Upper lobe of left lung (tissue), 6 donors: ENCODE results near the gene LSM14B. TPM values are rescaled to one million over a fixed set of nuclear protein-coding genes. Genes with fewer than 3 reads are reported as not detected.
A peak's percentile ranks its signal among the peaks of the same experiment; 100 is the strongest.

Experiments
- ATAC-seq, 2 donors: fragments of 200-7000 bp; cut with Tn5 transposase; one replicate each; pipeline ENCODE4 v1.9.1; 2022; ENCODE audit warnings: mild to moderate bottlenecking in 2 of 2, moderate library complexity in 2 of 2; ENCODE audit not compliant: low FRiP score in 2 of 2
- DNase-seq, 2 donors: peaks; one replicate each; pipeline ENCODE4 v3.0.0-alpha.2; 2019 to 2020
- H3K27ac ChIP-seq, 4 donors: fragments of 200-600 bp; sonication (generic); one replicate each; pipeline ENCODE4 v1.5.1; 2016 to 2019
- H3K27me3 ChIP-seq, 4 donors: fragments of 200-600 bp; sonication (generic); one replicate each; pipeline ENCODE4 v1.5.1; 2017 to 2019
- H3K36me3 ChIP-seq, 4 donors: fragments of 200-600 bp; sonication (generic); one replicate each; pipeline ENCODE4 v1.5.1; 2016 to 2019
- H3K4me1 ChIP-seq, 4 donors: fragments of 200-600 bp; sonication (generic); one replicate each; pipeline ENCODE4 v1.5.1; 2018 to 2019
- H3K4me3 ChIP-seq, 4 donors: fragments of 200-600 bp; sonication (generic); one replicate each; pipeline ENCODE4 v1.5.1; 2017 to 2019; ENCODE audit warnings: mild to moderate bottlenecking in 2 of 4, moderate library complexity in 1 of 4
- H3K9me3 ChIP-seq, 4 donors: fragments of 200-600 bp; sonication (generic); one replicate each; pipeline ENCODE4 v1.5.1; 2018 to 2019
- EP300 ChIP-seq, 4 donors: sonication (generic); formaldehyde crosslinking; IDR thresholded peaks; one replicate each; pipeline ENCODE4 v1.5.1; 2017; ENCODE audit warnings: antibody characterized with exemption in 4 of 4, control low read depth in 2 of 4
- POLR2A ChIP-seq, 4 donors: fragments of 450-650 bp; IDR thresholded peaks; one replicate each; pipeline ENCODE4 v1.5.1; 2016 to 2017; ENCODE audit warnings: antibody characterized with exemption in 4 of 4, mild to moderate bottlenecking in 2 of 4
- POLR2AphosphoS5 ChIP-seq, 2 donors: sonication (generic); formaldehyde crosslinking; IDR thresholded peaks; one replicate each; pipeline ENCODE4 v1.5.1; 2017; ENCODE audit warnings: antibody characterized with exemption in 2 of 2
- WGBS, 2 donors: methylation state at CpG; one replicate each; pipeline ENCODE4 v1.1.5; 2017 to 2018; 5-methylcytosine and 5-hydroxymethylcytosine counted together
- total RNA-seq, 6 donors: library from RNA; depleted of rRNA in 4 of 6; stranded (reverse); fragments of >200 nt in 4 of 6; gene quantifications; one replicate each; pipeline versions ENCODE4 v1.1.0 to v1.2.1, GENCODE V29; 2016 to 2021
- TF ChIP-seq, protein P1 (sequence below), 6 experiments: fragments of 450-650 bp in 4 of 6; fragments of 200-600 bp in 2 of 6; sonication (generic) in 2 of 6; IDR thresholded peaks; one replicate each; pipeline ENCODE4 v1.5.1; 2016 to 2019; ENCODE audit warnings: antibody characterized with exemption in 6 of 6
- donor health status: DM: no; HTN: no; CAD: no; lungs with moderate emphysema.
- donor health status: DM: no; HTN: yes; CAD: no; lungs with severe emphysema.

The LSM14B gene
- total RNA-seq, 6 donors from 2014 or later: 27.8 to 46.3 (median 36.4) TPM

DNA sequence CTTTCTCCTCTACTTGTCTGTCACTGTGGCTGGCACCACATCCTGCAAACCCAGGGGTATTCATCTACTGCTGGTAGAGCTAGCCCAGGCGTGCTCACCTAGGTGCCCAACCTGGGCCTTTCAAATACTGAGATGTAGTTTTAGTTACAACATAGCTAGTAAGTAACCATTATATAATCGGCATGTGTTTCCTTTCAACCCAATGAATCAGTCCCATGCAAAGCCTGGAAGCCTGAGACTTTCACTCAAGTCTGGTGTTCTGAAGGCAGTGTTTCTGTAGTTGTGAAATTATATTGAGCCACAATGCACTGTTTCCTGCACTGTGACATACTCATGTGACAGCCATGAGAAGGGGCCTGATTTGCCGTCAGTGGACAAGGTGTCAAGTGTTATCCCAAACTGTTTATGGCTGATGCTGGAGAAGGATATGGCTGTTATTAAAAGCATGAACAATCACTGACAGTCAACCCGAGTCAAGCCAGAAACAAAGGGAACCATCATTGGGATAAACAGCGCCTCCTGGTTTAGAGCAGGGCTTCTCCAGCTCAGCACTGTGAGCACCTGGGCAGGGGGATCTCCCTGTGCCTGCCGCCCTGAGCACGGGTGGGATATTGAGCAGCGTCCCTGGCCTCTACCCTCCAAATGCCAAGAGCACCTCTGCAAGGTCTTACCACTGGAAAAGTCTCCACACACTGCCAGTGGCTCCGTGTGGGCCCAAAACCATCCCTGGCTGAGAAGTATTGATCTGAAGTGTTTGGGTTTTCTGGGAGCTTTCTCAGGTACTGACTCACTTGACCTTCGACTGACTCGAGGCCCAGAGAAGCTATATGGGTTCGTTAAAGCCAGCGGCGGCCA is 19.3 kb downstream of the LSM14B start:
- WGBS, 2 donors: 16 to 20% methylated on average over 13 to 14 of the region's 14 CpGs
- Histone ChIP-seq H3K9me3 (no peaks in the 10 kb centered on the region), H3K4me1 (peaks cover 25 to 35% (median 30%) of the 10 kb centered on the region in 4 donors), H3K36me3 (peaks cover 24 to 45% (median 34%) of the 10 kb centered on the region in 4 donors), H3K27ac (peak overlapping the region; percentile 93 to 99 (median 96)), H3K4me3 (peak overlapping the region; percentile 72 to 97 (median 90)), H3K27me3 (no peaks in the 10 kb centered on the region)
- TF ChIP-seq POLR2A (IDR thresholded peaks at IDR 0.05) (peak in 1 of 4 donors; percentile 42), POLR2AphosphoS5 (IDR thresholded peaks at IDR 0.05) (peak in 1 of 2 donors; percentile 65), EP300 (IDR thresholded peaks at IDR 0.05) (peak in 1 of 4 donors; percentile 31)
- TF ChIP-seq, protein P1, sequence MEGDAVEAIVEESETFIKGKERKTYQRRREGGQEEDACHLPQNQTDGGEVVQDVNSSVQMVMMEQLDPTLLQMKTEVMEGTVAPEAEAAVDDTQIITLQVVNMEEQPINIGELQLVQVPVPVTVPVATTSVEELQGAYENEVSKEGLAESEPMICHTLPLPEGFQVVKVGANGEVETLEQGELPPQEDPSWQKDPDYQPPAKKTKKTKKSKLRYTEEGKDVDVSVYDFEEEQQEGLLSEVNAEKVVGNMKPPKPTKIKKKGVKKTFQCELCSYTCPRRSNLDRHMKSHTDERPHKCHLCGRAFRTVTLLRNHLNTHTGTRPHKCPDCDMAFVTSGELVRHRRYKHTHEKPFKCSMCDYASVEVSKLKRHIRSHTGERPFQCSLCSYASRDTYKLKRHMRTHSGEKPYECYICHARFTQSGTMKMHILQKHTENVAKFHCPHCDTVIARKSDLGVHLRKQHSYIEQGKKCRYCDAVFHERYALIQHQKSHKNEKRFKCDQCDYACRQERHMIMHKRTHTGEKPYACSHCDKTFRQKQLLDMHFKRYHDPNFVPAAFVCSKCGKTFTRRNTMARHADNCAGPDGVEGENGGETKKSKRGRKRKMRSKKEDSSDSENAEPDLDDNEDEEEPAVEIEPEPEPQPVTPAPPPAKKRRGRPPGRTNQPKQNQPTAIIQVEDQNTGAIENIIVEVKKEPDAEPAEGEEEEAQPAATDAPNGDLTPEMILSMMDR (IDR thresholded peaks at IDR 0.05): peak in 1 of 6 experiments; percentile 24
- ATAC-seq (no peak), DNase-seq (no peak)

DNA sequence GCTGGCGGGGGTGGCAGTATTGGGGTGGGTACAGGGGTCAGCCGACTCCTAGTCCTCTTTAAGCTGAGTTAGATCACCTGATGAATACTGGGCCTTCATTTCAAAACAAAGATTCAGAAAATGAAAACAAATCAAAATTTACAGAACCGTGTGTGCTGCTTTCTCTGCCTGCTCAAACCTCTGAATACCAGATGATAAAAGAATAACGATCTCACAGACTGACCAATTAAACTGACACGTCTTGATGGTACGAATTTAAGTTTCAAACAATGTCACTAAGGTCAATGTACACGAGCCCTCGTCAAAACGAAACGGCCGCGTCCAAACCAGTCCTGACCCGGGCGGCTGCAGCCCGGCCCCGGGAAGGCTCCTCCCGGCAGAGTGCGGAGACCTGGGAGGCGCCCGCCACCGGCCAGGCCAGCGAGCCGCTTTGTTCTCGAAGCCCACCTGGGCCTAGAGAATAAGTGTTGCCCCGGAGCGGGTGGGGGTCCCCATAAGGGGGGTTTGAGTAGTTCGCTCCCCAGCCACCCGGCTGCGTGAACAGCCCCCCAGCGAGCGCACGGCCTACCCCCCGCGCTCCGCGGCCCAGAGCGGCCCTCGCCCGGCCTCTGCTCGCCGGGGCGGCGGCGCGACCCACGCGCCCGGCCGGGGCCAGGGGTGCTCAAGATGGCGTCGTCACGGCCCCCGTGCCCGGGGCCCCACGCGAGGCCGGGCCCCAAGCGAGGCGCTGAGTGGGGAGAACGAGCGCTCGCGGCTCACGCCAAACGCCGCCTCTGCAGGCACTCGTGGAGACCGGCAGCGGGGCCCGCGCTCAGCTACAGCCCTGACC is 20.2 kb downstream of the LSM14B start:
- peak in 1 of 2 donors; percentile 89 for DNase-seq
- TF ChIP-seq POLR2AphosphoS5 (IDR thresholded peaks at IDR 0.05): no peak
- TF ChIP-seq, protein P1 (IDR thresholded peaks at IDR 0.05): no peak
- TF ChIP-seq POLR2A (IDR thresholded peaks at IDR 0.05): no peak
- no peak for TF ChIP-seq EP300 (IDR thresholded peaks at IDR 0.05)
- H3K4me1 ChIP-seq: peaks cover 25 to 41% (median 30%) of the 10 kb centered on the region in 4 donors
- H3K4me3 ChIP-seq: peak overlapping the region; percentile 72 to 97 (median 90)
- peak overlapping the region; percentile 93 to 99 (median 96) for H3K27ac ChIP-seq
- WGBS, 2 donors: 1 to 2% methylated on average over 8 to 28 of the region's 71 CpGs
- peaks cover 24 to 36% (median 28%) of the 10 kb centered on the region in 4 donors for H3K36me3 ChIP-seq
- no peaks in the 10 kb centered on the region for H3K9me3 ChIP-seq
- H3K27me3 ChIP-seq: no peaks in the 10 kb centered on the region
- peak in 1 of 2 donors; percentile 9 for ATAC-seq

DNA sequence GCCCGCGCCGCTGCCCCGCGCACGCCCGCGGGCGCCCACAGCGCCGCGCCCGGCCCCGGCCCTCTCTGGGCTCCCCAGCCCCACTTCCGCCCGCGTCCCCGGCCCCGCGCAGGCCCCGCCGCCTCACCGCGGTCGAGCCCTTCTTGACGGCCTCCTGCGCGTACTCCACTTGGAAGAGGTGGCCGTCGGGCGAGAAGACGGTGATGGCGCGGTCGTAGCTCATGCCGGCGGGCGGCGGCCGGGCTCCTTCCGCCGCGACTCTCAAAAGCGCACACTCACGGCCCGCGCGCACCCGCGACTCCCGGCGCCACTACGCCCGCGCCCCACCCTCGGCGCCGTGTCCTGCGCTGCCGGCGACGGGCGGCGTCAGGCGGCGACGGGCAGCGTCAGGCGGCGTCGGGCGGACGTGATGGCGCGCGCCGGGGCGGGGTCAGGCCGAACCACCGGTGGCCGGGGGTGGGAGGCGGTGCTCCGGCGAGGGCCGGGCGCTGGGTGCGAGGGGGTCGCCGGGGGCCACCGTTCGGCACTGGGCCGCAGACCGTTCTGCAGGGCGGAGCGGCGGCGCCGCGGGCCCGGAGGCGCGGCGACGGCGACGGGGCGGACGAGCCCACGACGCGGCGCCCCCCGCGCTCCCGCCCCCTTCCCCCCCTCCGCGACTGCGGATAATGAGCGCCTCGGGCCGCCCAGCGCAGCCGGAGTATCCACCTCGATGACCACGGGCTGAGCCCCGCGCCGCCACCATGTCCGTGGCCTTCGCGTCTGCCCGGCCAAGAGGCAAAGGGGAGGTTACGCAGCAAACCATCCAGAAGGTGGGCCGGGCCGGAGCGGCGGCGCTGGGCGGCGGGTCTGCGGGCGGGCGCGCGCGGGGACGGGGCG is 21.0 kb downstream of the LSM14B start, which contains the start of the genes PSMA7 and SS18L1:
Gene PSMA7 (minus strand): TSS at position 314 of the 876 bp plus-strand sequence. CDS start 91 bp downstream, at position 223.
Gene SS18L1 (plus strand): TSS at position 689 of the 876 bp plus-strand sequence. CDS start 52 bp downstream, at position 741.
- Histone ChIP-seq H3K36me3 (peaks cover 18 to 28% (median 19%) of the 10 kb centered on the region in 4 donors), H3K27me3 (no peaks in the 10 kb centered on the region), H3K27ac (peak within 1 kb of the TSS; percentile 93 to 99 (median 96)), H3K4me3 (peak within 1 kb of the TSS; percentile 72 to 97 (median 90)), H3K9me3 (no peaks in the 10 kb centered on the region), H3K4me1 (peaks cover 25 to 44% (median 30%) of the 10 kb centered on the region in 4 donors)
- DNase-seq (peak; percentile 86 to 99), ATAC-seq (peak; percentile 92 to 95)
- TF ChIP-seq POLR2A (IDR thresholded peaks at IDR 0.05) (peak in 3 of 4 donors; percentile 89 to 99 (median 89)), POLR2AphosphoS5 (IDR thresholded peaks at IDR 0.05) (peak; percentile 87 to 91), EP300 (IDR thresholded peaks at IDR 0.05) (peak in 1 of 4 donors; percentile 4)
- TF ChIP-seq, protein P1 (IDR thresholded peaks at IDR 0.05): peak in 2 of 6 experiments; percentile 20 to 26
- WGBS, 2 donors: 0 to 1% methylated on average over 22 to 28 of the region's 148 CpGs
